Small intestine (tissue), 7 donors: ENCODE measurements around the gene BOK. TPM values are rescaled to one million over a fixed set of nuclear protein-coding genes. Genes with fewer than 3 reads are reported as not detected.

Source experiments
- DNase-seq, 2 donors: peaks; one replicate each; pipeline versions ENCODE4 v3.0.0 to v3.0.0-alpha.2; 2013
- FAIRE-seq: peaks from 2 replicates; lab custom pipeline; 2012; peaks lifted over from hg19 to GRCh38; lab: Jason Lieb, UNC
- H3K27ac ChIP-seq, 3 donors: one replicate each; pipeline ENCODE4 v1.5.1; 2013; ENCODE audit warnings: low read length in 2 of 3, mild to moderate bottlenecking in 2 of 3, control low read depth in 1 of 3, inconsistent platforms in 1 of 3, low read depth in 1 of 3, moderate library complexity in 1 of 3
- H3K27me3 ChIP-seq, 3 donors: one replicate each; pipeline ENCODE4 v1.6.1; 2013; ENCODE audit warnings: low read length in 3 of 3, inconsistent platforms in 1 of 3; ENCODE audit not compliant: control insufficient read depth in 3 of 3, insufficient read depth in 3 of 3
- H3K36me3 ChIP-seq, 3 donors: one replicate each; pipeline ENCODE4 v1.6.1; 2013; ENCODE audit warnings: low read length in 3 of 3, inconsistent platforms in 1 of 3, low read depth in 1 of 3, mild to moderate bottlenecking in 1 of 3, moderate library complexity in 1 of 3; ENCODE audit not compliant: control insufficient read depth in 3 of 3, insufficient read depth in 2 of 3
- H3K4me1 ChIP-seq, 3 donors: one replicate each; pipeline ENCODE4 v1.6.1; 2013; ENCODE audit warnings: low read length in 2 of 3, inconsistent platforms in 1 of 3, low read depth in 1 of 3, mild to moderate bottlenecking in 1 of 3, moderate library complexity in 1 of 3; ENCODE audit not compliant: control insufficient read depth in 3 of 3, insufficient read depth in 2 of 3
- H3K4me3 ChIP-seq, 3 donors: one replicate each; pipeline ENCODE4 v1.5.1; 2013; ENCODE audit warnings: low read length in 3 of 3, control low read depth in 1 of 3, inconsistent platforms in 1 of 3, low read depth in 1 of 3, mild to moderate bottlenecking in 1 of 3, moderate library complexity in 1 of 3
- H3K9me3 ChIP-seq, 2 donors: one replicate each; pipeline ENCODE4 v1.6.1; 2013; ENCODE audit warnings: low read depth in 1 of 2, low read length in 1 of 2; ENCODE audit not compliant: control insufficient read depth in 2 of 2, insufficient read depth in 1 of 2
- WGBS, 3 donors: extraction: QIAGEN DNeasy Blood & Tissue Kit; methylation state at CpG; one replicate each; pipeline ENCODE4 v1.1.7; 2013; 5-methylcytosine and 5-hydroxymethylcytosine counted together
- polyA plus RNA-seq, 4 donors: library from polyadenylated mRNA; stranded (reverse) in 3 of 4; unstranded in 1 of 4; fragments of 200-250 nt in 3 of 4; fragments of 120-200 nt in 1 of 4; gene quantifications; one replicate each; pipeline versions ENCODE4 v1.2.1 to v1.2.3, GENCODE V29; 2013
- donor health status: healthy with polysubstance abuse.
- donor health status: control.
- donor health status: control.
- donor health status: Bipolar disorder and iron deficiency.
- donor health status: healthy.

BOK gene
- polyA plus RNA-seq, 4 donors: 4.5 to 15.5 (median 9.9) TPM

GRCh38 chr2:241551599-241551997 lies 6.9 kb upstream of the BOK start:
- Histone ChIP-seq H3K36me3 (no peaks in the 10 kb centered on the region), H3K9me3 (peaks cover 0 to 9% of the 10 kb centered on the region in 2 donors), H3K27ac (no peak overlapping the region), H3K27me3 (peaks cover 0 to 33% (median 5%) of the 10 kb centered on the region in 3 donors), H3K4me1 (peaks cover 0 to 17% (median 0%) of the 10 kb centered on the region in 3 donors), H3K4me3 (no peak overlapping the region)
- 59 to 65% (median 63%) methylated on average over 11 to 12 of the region's 12 CpGs for WGBS, 3 donors
- DNase-seq: no peak
- no peak for FAIRE-seq

DNA sequence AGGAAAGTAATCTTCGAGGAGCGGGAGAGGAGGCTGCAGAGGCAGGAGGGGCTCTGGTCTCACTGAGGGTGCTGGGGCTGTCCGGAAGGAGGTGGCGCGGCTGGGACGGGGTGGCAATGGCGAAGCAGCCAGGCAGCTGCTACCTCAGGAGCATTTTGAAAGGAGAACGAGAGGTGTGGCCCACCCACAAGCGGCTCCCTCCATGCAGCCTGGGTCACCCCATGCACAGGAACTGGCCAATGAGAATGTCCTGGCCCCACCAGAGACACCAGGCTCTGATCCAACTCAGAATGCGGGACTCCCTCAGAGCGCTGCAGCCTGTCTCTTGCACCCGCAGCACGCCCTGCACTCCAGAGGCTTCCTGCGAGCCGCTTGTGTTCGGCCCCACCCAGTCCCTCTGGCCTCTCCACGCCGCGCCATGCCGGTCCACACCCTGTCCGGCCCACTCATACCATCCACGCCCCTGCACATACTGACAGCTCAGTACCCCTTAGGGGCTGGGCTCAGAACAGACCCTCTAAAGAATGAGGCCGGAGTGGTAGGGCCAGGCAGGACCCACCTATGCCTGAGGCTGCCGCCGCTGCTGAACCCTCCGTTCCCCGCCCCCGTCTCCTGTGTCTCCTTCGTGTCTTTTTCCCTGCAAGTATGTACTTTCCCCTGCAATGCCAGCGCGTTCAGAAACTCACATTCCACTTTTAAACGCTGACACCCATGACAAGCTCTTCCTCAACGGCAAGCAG lies 6.4 kb upstream of the BOK start:
- peaks cover 0 to 28% (median 5%) of the 10 kb centered on the region in 3 donors for H3K27me3 ChIP-seq
- WGBS, 3 donors: 66 to 75% (median 68%) methylated on average over 32 to 33 of the region's 33 CpGs
- no peak for DNase-seq

DNA sequence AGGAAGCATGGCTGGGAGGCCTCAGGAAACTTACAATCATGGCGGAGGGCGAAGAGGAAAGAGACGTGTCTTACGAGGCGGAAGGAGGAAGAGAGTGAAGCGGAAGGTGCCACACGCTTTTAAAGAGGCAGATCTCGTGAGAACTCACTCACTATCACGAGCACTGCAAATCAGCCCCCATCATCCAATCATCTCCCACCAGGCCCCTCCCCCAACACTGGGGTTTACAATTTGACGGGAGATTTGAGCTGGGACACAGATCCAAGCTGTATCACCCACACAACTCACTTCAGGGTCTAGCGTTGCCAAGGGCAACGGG lies 5.1 kb upstream of the BOK start:
- DNase-seq (no peak), FAIRE-seq (no peak)
- no peak overlapping the region for H3K27ac ChIP-seq
- 70 to 82% (median 79%) methylated on average over 12 of the region's 12 CpGs for WGBS, 3 donors
- peaks cover 0 to 11% of the 10 kb centered on the region in 2 donors for H3K9me3 ChIP-seq
- H3K4me3 ChIP-seq: no peak overlapping the region
- H3K4me1 ChIP-seq: peaks cover 0 to 10% (median 0%) of the 10 kb centered on the region in 3 donors
- H3K27me3 ChIP-seq: peaks cover 0 to 26% (median 3%) of the 10 kb centered on the region in 3 donors
- H3K36me3 ChIP-seq: no peaks in the 10 kb centered on the region

More for the DNA sequence above, 6.4 kb upstream of the BOK start:
- H3K4me1 ChIP-seq: peaks cover 0 to 12% (median 0%) of the 10 kb centered on the region in 3 donors
- no peak overlapping the region for H3K27ac ChIP-seq
- H3K9me3 ChIP-seq: peaks cover 0 to 9% of the 10 kb centered on the region in 2 donors
- no peak for FAIRE-seq
- no peak overlapping the region for H3K4me3 ChIP-seq
- no peaks in the 10 kb centered on the region for H3K36me3 ChIP-seq

GRCh38 chr2:241553981-241554380 lies 4.6 kb upstream of the BOK start:
- Histone ChIP-seq H3K36me3 (no peaks in the 10 kb centered on the region), H3K27me3 (peaks cover 0 to 23% (median 3%) of the 10 kb centered on the region in 3 donors), H3K9me3 (peaks cover 0 to 11% of the 10 kb centered on the region in 2 donors), H3K4me1 (peaks cover 0 to 10% (median 0%) of the 10 kb centered on the region in 3 donors), H3K4me3 (no peak overlapping the region), H3K27ac (no peak overlapping the region)
- FAIRE-seq (no peak), DNase-seq (no peak)
- WGBS, 3 donors: 55 to 69% (median 64%) methylated on average over 6 of the region's 6 CpGs

GRCh38 chr2:241554610-241555322 lies 3.8 kb upstream of the BOK start:
- Histone ChIP-seq H3K36me3 (no peaks in the 10 kb centered on the region), H3K27ac (no peak overlapping the region), H3K4me1 (peaks cover 0 to 12% (median 1%) of the 10 kb centered on the region in 3 donors), H3K4me3 (no peak overlapping the region), H3K9me3 (peaks cover 0 to 11% of the 10 kb centered on the region in 2 donors), H3K27me3 (peaks cover 0 to 23% (median 3%) of the 10 kb centered on the region in 3 donors)
- whole genome bisulfite sequencing, 3 donors: 76 to 86% (median 85%) methylated on average over 7 of the region's 7 CpGs
- no peak for FAIRE-seq
- DNase-seq: no peak

GRCh38 chr2:241555711-241556110 lies 2.8 kb upstream of the BOK start:
- Histone ChIP-seq H3K27ac (no peak overlapping the region), H3K4me1 (peaks cover 0 to 11% (median 2%) of the 10 kb centered on the region in 3 donors), H3K36me3 (no peaks in the 10 kb centered on the region), H3K27me3 (peaks cover 2 to 28% (median 2%) of the 10 kb centered on the region in 3 donors), H3K9me3 (peaks cover 0 to 11% of the 10 kb centered on the region in 2 donors), H3K4me3 (no peak overlapping the region)
- no peak for DNase-seq
- 34 to 42% (median 40%) methylated on average over 3 of the region's 3 CpGs for WGBS, 3 donors
- no peak for FAIRE-seq

DNA sequence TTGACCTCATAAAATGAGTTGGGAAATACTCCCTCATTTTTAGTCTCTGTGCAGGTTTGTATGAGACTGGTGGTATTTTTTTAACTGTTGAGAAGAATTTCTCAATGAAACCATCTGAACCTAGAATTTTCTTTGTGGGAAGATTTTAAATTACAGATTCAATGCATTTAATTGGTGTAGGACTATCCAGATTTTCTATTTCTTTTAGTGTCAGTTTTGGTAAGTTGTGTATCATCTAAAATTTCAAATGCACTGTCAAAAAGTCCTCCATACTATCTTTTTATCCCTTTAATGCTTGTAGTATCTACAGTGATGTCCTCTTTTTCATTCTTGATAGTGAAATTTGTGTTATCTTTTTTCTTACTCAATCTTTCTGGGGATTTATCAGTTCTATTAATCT lies 1.8 kb upstream of the BOK start:
- H3K9me3 ChIP-seq: peaks cover 0 to 11% of the 10 kb centered on the region in 2 donors
- no peak for FAIRE-seq
- H3K36me3 ChIP-seq: no peaks in the 10 kb centered on the region
- no peak overlapping the region for H3K4me3 ChIP-seq
- DNase-seq: no peak
- H3K27ac ChIP-seq: no peak overlapping the region
- peaks cover 0 to 23% (median 2%) of the 10 kb centered on the region in 3 donors for H3K27me3 ChIP-seq
- H3K4me1 ChIP-seq: peaks cover under 1 to 7% (median 2%) of the 10 kb centered on the region in 3 donors

DNA sequence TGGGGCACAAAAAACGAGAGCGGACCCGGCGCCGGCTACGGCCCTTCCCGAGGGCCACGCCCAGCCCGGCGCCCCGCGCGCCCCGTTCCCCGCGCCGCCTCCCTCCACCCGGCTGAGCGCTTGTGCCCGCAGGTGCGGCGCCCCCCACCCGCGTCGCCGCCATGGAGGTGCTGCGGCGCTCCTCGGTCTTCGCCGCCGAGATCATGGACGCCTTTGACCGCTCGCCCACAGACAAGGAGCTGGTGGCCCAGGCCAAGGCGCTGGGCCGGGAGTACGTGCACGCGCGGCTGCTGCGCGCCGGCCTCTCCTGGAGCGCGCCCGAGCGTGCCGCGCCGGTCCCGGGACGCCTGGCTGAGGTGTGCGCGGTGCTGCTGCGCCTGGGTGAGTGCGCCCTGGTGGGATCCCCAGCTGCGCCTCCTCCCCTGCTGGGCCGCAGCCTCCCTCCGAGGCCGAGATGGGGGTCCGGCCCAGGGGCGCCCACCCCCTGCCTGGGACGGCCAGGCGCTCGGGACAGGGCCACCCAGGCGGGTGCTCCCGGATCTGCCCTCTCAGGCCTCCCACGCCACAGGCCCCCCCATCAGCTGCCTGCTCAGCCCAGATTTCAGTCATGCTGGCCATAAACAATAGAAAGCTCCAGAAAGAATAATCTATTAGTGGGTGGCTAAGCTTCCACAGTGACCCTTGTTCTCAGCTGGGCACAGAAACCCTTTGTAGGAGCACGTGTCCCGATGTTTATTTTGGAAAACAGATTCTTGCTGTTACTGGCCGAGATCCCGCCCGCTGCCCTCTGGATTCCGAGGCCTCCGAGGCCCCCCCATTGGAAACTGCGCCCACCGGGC lies 997 bp downstream of the BOK start:
- DNase-seq: peak; percentile 46 to 52
- peaks cover 0 to 21% (median 2%) of the 10 kb centered on the region in 3 donors for H3K27me3 ChIP-seq
- H3K27ac ChIP-seq: no peak overlapping the region
- peaks cover 0 to 8% (median 0%) of the 10 kb centered on the region in 3 donors for H3K36me3 ChIP-seq
- no peak for FAIRE-seq
- H3K4me1 ChIP-seq: peaks cover 2 to 7% (median 3%) of the 10 kb centered on the region in 3 donors
- H3K4me3 ChIP-seq: peak overlapping the region; percentile 29 to 81 (median 38)
- 2 to 5% (median 4%) methylated on average over 55 to 78 of the region's 78 CpGs for whole genome bisulfite sequencing, 3 donors
- H3K9me3 ChIP-seq: peaks cover 0 to 11% of the 10 kb centered on the region in 2 donors
